Astrocyte (in vitro differentiated cells and primary cell): ENCODE measurements around the gene CD40. TPM values are rescaled to one million over a fixed set of nuclear protein-coding genes. Genes with fewer than 3 reads are reported as not detected.

Experiments
- DNase-seq: peaks from one replicate; pipeline ENCODE4 v3.0.0-alpha.2; 2010; ENCODE audit warnings: low read depth
- FAIRE-seq: peaks from 2 replicates; lab custom pipeline; 2011; peaks lifted over from hg19 to GRCh38; lab: Jason Lieb, UNC
- H2AFZ ChIP-seq: 2 replicates; pipeline ENCODE4 v1.6.0; 2012; ENCODE audit warnings: low read depth, low read length, inconsistent platforms
- H3K27ac ChIP-seq: 2 replicates; pipeline ENCODE4 v1.5.1; 2011; ENCODE audit warnings: low read depth, low read length, inconsistent platforms
- H3K27me3 ChIP-seq: 2 replicates; pipeline ENCODE4 v1.6.0; 2011; ENCODE audit warnings: low read length, inconsistent platforms; ENCODE audit not compliant: insufficient read depth
- H3K36me3 ChIP-seq: 2 replicates; pipeline ENCODE4 v1.5.1; 2011; ENCODE audit warnings: low read length, inconsistent platforms; ENCODE audit not compliant: insufficient read depth
- H3K4me1 ChIP-seq: 2 replicates; pipeline ENCODE4 v1.5.1; 2011; ENCODE audit warnings: low read length, inconsistent platforms; ENCODE audit not compliant: insufficient read depth
- H3K4me2 ChIP-seq: 2 replicates; pipeline ENCODE4 v1.6.0; 2012; ENCODE audit warnings: low read length, inconsistent platforms
- H3K4me3 ChIP-seq: 2 replicates; pipeline ENCODE4 v1.5.1; 2011; ENCODE audit warnings: low read depth, mild to moderate bottlenecking, low read length, inconsistent platforms; ENCODE audit not compliant: insufficient read depth
- H3K79me2 ChIP-seq: 2 replicates; pipeline ENCODE4 v1.6.0; 2012; ENCODE audit warnings: mild to moderate bottlenecking, low read length, inconsistent platforms; ENCODE audit not compliant: insufficient read depth
- H3K9ac ChIP-seq: 2 replicates; pipeline ENCODE4 v1.6.0; 2012; ENCODE audit warnings: mild to moderate bottlenecking, low read length, inconsistent platforms
- H3K9me3 ChIP-seq: 2 replicates; pipeline ENCODE4 v1.5.1; 2012; ENCODE audit warnings: low read depth, mild to moderate bottlenecking, low read length, inconsistent platforms; ENCODE audit not compliant: insufficient read depth
- H4K20me1 ChIP-seq: 2 replicates; pipeline ENCODE4 v1.6.0; 2012; ENCODE audit warnings: low read length, inconsistent platforms; ENCODE audit not compliant: insufficient read depth
- H3K27ac Mint-ChIP-seq: one replicate; pipeline ENCODE4 v1.8.0; 2021; ENCODE audit warnings: mild to moderate bottlenecking, mixed read lengths; ENCODE audit not compliant: unreplicated experiment
- H3K27me3 Mint-ChIP-seq: one replicate; pipeline ENCODE4 v1.8.0; 2021; ENCODE audit warnings: low read depth, mixed read lengths; ENCODE audit not compliant: unreplicated experiment
- H3K36me3 Mint-ChIP-seq: one replicate; pipeline ENCODE4 v1.8.0; 2021; ENCODE audit warnings: low read depth, mixed read lengths; ENCODE audit not compliant: unreplicated experiment
- H3K4me1 Mint-ChIP-seq: one replicate; pipeline ENCODE4 v1.8.0; 2021; ENCODE audit warnings: low read depth, mixed read lengths; ENCODE audit not compliant: unreplicated experiment
- H3K4me3 Mint-ChIP-seq: one replicate; pipeline ENCODE4 v1.8.0; 2021; ENCODE audit warnings: mild to moderate bottlenecking, moderate library complexity, mixed read lengths; ENCODE audit not compliant: unreplicated experiment
- H3K9me3 Mint-ChIP-seq: one replicate; pipeline ENCODE4 v1.8.0; 2021; ENCODE audit warnings: mild to moderate bottlenecking, mixed read lengths; ENCODE audit not compliant: unreplicated experiment
- CTCF ChIP-seq: IDR thresholded peaks from 2 replicates; pipeline ENCODE4 v1.5.1; 2011; ENCODE audit warnings: low read depth, mild to moderate bottlenecking, inconsistent platforms, low read length, moderate library complexity; ENCODE audit not compliant: insufficient read depth
- EZH2 ChIP-seq: IDR thresholded peaks from 2 replicates; pipeline ENCODE4 v1.6.1; 2012; ENCODE audit warnings: mild to moderate bottlenecking, low read length, inconsistent platforms; ENCODE audit not compliant: insufficient read depth
- total RNA-seq: library from RNA; stranded (reverse); gene quantifications from 2 replicates; pipeline ENCODE4 v1.2.1, GENCODE V29; 2021

The CD40 gene
- total RNA-seq, 1 donor from 2014 or later, result 2.3 TPM

- Histone ChIP-seq H3K4me1 (peaks cover 21% of the 10 kb centered on the region), H3K36me3 (no peaks in the 10 kb centered on the region), H3K27me3 (peaks cover 8% of the 10 kb centered on the region), H3K79me2 (no peaks in the 10 kb centered on the region), H4K20me1 (no peaks in the 10 kb centered on the region), H3K9me3 (no peaks in the 10 kb centered on the region), H3K27ac (no peak overlapping the region), H3K9ac (peak overlapping the region; percentile 53), H3K4me3 (peak overlapping the region; percentile 51), H3K4me2 (peak overlapping the region; percentile 90), H2AFZ (peak overlapping the region; percentile 81)
- H3K4me3 Mint-ChIP-seq, result peak overlapping the region; percentile 84
- no peak overlapping the region for H3K27ac Mint-ChIP-seq
- peaks cover 4% of the 10 kb centered on the region for H3K9me3 Mint-ChIP-seq
- TF ChIP-seq EZH2 (no peak), CTCF (no peak)
- no peak for DNase-seq
- H3K27me3 Mint-ChIP-seq, result peaks cover 35% of the 10 kb centered on the region
- FAIRE-seq, result no peak
- peaks cover 20% of the 10 kb centered on the region for H3K4me1 Mint-ChIP-seq
- H3K36me3 Mint-ChIP-seq, result peaks cover 1% of the 10 kb centered on the region
These were observed 437 bp downstream of the CD40 start for GRCh38 chr20:46118481-46119020.

- FAIRE-seq (no peak), DNase-seq (no peak)
- Mint-ChIP-seq H3K36me3 (peaks cover 1% of the 10 kb centered on the region), H3K27me3 (peaks cover 33% of the 10 kb centered on the region), H3K9me3 (peaks cover 2% of the 10 kb centered on the region), H3K27ac (no peak overlapping the region), H3K4me1 (peaks cover 20% of the 10 kb centered on the region), H3K4me3 (peak overlapping the region; percentile 61)
- no peaks in the 10 kb centered on the region for H3K9me3 ChIP-seq
- TF ChIP-seq EZH2 (no peak), CTCF (no peak)
- no peaks in the 10 kb centered on the region for H4K20me1 ChIP-seq
- no peak overlapping the region for H3K27ac ChIP-seq
- H3K4me3 ChIP-seq, result no peak overlapping the region
- H3K4me1 ChIP-seq, result peaks cover 21% of the 10 kb centered on the region
- H3K79me2 ChIP-seq, result no peaks in the 10 kb centered on the region
- no peaks in the 10 kb centered on the region for H3K36me3 ChIP-seq
- H3K9ac ChIP-seq, result no peak overlapping the region
- H3K27me3 ChIP-seq, result peaks cover 5% of the 10 kb centered on the region
- H2AFZ ChIP-seq, result no peak overlapping the region
- H3K4me2 ChIP-seq, result peak overlapping the region; percentile 90
These were observed 973 bp downstream of the CD40 start for GRCh38 chr20:46119028-46119546.

GRCh38 chr20:46119547-46119946, 1.4 kb downstream of the CD40 start:
- Histone ChIP-seq H3K9me3 (no peaks in the 10 kb centered on the region), H2AFZ (no peak overlapping the region), H3K79me2 (no peaks in the 10 kb centered on the region), H3K27me3 (peaks cover 4% of the 10 kb centered on the region), H4K20me1 (no peaks in the 10 kb centered on the region), H3K36me3 (no peaks in the 10 kb centered on the region), H3K4me3 (no peak overlapping the region), H3K4me2 (no peak overlapping the region), H3K4me1 (peaks cover 21% of the 10 kb centered on the region), H3K27ac (no peak overlapping the region), H3K9ac (no peak overlapping the region)
- no peak for DNase-seq
- Mint-ChIP-seq H3K27me3 (peaks cover 31% of the 10 kb centered on the region), H3K9me3 (no peaks in the 10 kb centered on the region), H3K4me1 (peaks cover 20% of the 10 kb centered on the region), H3K27ac (no peak overlapping the region), H3K36me3 (peaks cover 1% of the 10 kb centered on the region), H3K4me3 (no peak overlapping the region)
- no peak for TF ChIP-seq CTCF
- TF ChIP-seq EZH2, result no peak
- FAIRE-seq, result no peak
